DLD1 (cell line): ENCODE measurements around the gene LHFPL5.

Source experiments
- in situ Hi-C: cut with HindIII; loops from 2 replicates; pipeline ENCODE4 v1.10.0; 2017; ENCODE audit warnings: low sequenced_read_pairs

LHFPL5 gene

GRCh38 chr6:35850208-35850607 lies 45.1 kb downstream of the LHFPL5 start:
- in situ Hi-C loops = no loop called here

- in situ Hi-C loops = no loop called here
Observed at GRCh38 chr6:35852994-35853393, 47.8 kb downstream of the LHFPL5 start.

GRCh38 chr6:35856250-35856649 lies 51.1 kb downstream of the LHFPL5 start:
- in situ Hi-C loops = no loop called here

- in situ Hi-C loops = no loop called here
Observed at GRCh38 chr6:35857853-35858252, 52.7 kb downstream of the LHFPL5 start.

- in situ Hi-C loops = no loop called here
Observed at GRCh38 chr6:35859367-35859766, 54.2 kb downstream of the LHFPL5 start.
